Cerebellar nuclear complex (tissue), 1 donor: ENCODE data around the gene NEK8.

ENCODE experiments used
- DNase-seq, 2 experiments: peaks; one replicate each; lab custom pipeline; 2025; lab: John Stamatoyannopoulos, UW

NEK8 gene

DNA sequence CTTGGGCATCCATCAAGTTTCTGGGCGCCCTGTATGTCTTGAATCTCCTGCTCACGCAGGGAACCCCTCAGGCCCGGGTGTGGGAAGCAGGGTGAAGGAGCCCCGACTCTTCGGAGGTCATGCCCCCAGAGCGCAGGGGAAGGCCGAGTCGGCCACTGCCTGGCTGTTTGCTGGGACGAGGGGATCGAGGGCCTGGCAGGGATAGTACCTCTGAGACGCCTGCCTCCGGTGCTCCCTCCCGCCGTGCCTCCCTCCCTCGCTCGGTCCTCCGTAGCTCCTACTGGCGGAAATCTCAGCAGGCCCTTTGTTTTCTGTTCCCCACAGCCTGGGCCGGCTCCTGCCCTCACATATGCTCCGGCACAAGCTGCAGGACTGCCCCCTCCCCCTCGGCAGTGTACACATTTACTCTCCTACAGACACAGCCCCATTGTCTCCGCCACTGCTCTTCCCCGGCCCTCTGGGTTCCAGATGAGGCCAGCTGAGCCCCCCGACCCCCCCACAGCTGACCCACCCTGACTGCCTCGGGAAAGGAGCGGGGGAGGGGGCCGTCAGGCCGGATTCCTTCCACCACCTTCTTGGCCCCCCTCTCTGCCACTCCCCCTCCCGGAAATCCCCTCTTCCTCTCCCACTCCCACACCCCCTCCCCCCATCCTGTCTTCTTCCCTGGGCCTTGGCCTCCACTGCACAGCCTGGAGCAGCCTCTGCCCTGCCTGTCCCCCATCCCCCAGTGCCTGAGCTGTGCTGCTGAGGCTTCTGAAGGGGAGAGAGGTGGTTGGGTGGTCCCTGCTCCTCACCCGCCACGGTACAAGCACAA is 16.6 kb downstream of the NEK8 start:
- no peak for DNase-seq

DNA sequence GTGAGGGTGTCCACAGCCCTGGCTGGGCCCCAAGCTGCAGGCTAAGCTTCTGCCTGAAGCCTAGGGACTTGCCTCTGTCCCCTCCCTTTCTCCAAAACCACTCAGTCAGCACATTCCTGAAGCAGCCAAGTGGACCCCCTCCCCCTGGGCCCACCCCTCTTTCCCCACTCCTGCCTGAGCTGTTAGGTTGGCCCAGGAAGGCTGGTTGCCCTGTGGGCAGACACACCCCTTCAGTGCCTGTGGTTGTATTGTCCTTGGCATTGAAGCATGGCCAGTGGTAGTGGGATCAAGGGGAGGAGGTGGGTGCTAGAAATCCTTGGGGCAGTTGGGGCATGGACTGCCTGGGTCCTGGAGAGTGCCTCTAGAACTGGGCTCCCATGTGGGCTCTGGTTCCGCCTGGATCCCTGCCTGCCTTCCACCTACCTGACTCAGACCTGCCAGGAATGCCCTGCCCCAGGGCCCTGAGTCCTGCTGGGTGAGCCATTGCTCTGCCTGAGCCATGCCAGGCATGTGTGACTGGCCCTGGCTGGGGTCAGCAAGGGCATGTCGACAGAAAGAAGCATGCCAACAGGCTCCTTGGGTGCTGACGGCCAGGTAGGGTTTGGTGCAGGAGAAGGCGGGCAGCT is 17.3 kb downstream of the NEK8 start:
- no peak for DNase-seq

- no peak for DNase-seq
These were observed 18.0 kb downstream of the NEK8 start for GRCh38 chr17:28746611-28747050.

- no peak for DNase-seq
These were observed 18.6 kb downstream of the NEK8 start for GRCh38 chr17:28747051-28747691.

DNA sequence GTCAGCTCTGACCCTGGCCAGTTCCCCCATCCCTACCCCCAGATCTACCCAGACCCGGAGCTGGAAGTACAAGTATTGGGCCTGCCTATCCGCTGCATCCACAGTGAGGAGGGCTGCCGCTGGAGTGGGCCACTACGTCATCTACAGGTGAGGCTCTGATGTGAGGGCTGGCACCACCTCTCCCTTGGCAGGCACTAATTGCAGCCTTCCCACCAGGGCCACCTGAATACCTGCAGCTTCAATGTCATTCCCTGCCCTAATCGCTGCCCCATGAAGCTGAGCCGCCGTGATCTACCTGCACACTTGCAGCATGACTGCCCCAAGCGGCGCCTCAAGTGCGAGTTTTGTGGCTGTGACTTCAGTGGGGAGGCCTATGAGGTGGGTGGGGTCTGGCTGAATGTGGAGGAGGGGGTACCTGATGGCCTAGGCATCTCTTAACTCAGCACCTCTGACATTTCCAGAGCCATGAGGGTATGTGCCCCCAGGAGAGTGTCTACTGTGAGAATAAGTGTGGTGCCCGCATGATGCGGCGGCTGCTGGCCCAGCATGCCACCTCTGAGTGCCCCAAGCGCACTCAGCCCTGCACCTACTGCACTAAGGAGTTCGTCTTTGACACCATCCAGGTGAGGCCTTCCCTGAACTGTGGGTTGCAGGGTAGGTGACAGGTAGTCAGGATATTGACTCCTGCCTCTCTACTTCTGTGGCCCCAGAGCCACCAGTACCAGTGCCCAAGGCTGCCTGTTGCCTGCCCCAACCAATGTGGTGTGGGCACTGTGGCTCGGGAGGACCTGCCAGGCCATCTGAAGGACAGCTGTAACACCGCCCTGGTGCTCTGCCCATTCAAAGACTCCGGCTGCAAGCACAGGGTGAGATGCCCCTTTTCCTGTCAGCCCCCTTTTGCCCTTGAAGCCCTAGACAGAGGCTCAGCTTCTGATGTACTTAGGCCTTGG is 19.5 kb downstream of the NEK8 start:
- DNase-seq, result no peak

DNA sequence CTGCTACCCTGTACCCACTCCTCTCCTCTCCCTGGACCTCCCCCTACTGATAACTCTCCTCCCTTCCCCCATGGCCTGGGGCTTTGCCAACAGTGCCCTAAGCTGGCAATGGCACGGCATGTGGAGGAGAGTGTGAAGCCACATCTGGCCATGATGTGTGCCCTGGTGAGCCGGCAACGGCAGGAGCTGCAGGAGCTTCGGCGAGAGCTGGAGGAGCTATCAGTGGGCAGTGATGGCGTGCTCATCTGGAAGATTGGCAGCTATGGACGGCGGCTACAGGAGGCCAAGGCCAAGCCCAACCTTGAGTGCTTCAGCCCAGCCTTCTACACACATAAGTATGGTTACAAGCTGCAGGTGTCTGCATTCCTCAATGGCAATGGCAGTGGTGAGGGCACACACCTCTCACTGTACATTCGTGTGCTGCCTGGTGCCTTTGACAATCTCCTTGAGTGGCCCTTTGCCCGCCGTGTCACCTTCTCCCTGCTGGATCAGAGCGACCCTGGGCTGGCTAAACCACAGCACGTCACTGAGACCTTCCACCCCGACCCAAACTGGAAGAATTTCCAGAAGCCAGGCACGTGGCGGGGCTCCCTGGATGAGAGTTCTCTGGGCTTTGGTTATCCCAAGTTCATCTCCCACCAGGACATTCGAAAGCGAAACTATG is 20.4 kb downstream of the NEK8 start:
- DNase-seq, result no peak

DNA sequence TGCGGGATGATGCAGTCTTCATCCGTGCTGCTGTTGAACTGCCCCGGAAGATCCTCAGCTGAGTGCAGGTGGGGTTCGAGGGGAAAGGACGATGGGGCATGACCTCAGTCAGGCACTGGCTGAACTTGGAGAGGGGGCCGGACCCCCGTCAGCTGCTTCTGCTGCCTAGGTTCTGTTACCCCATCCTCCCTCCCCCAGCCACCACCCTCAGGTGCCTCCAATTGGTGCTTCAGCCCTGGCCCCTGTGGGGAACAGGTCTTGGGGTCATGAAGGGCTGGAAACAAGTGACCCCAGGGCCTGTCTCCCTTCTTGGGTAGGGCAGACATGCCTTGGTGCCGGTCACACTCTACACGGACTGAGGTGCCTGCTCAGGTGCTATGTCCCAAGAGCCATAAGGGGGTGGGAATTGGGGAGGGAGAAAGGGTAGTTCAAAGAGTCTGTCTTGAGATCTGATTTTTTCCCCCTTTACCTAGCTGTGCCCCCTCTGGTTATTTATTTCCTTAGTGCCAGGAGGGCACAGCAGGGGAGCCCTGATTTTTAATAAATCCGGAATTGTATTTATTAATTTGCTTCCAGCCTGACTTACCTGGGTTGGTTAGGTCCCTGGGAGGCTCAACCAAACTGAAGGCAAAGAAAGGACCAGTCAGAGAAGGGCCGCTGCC is 21.1 kb downstream of the NEK8 start:
- no peak for DNase-seq

DNA sequence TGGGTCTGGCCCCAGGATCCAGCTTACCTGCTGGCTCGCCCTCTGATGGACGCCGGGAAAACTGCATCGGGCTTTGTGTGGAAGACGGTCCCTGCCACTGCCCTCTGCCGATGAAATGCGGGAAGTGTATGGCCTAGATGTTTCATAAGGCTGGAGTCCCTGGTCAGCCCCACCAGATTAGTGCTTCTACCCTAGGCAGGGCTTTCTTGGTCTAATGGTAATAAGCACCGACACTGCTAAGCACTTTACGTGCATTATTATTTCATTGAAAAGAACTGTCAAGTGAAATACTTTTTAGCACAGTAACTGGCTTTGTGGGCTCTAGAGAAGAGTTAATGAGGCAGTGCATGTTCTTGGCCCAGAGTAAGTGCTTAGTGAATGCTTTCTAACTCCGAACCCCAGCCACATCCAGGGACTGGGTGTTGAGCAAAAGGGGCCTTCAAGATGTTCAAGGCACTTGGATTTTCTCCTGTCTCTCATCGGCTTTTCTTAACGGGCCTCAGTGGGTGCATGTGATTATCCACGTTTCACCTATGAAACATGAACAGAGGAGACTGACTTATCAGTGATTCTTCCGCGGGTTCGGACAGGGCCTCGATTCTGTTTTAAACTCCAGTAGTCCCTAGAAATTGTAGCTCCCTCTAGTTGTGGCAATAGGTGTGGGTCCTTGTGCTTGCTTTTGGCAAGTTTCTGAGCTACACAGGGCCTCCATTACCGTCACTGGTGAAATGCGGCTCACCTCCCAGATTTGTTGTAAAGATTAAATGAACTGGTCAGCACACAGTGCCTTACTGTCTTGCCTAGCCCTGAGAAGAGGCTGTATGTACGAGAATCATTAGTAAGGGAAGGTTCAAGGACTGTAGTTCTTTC is 21.8 kb downstream of the NEK8 start:
- DNase-seq, result peak; percentile 66 to 83

- no peak for DNase-seq
These were observed 23.2 kb downstream of the NEK8 start for GRCh38 chr17:28751600-28752366.

- DNase-seq, result no peak
These were observed 26.9 kb downstream of the NEK8 start for GRCh38 chr17:28755486-28755885.

DNA sequence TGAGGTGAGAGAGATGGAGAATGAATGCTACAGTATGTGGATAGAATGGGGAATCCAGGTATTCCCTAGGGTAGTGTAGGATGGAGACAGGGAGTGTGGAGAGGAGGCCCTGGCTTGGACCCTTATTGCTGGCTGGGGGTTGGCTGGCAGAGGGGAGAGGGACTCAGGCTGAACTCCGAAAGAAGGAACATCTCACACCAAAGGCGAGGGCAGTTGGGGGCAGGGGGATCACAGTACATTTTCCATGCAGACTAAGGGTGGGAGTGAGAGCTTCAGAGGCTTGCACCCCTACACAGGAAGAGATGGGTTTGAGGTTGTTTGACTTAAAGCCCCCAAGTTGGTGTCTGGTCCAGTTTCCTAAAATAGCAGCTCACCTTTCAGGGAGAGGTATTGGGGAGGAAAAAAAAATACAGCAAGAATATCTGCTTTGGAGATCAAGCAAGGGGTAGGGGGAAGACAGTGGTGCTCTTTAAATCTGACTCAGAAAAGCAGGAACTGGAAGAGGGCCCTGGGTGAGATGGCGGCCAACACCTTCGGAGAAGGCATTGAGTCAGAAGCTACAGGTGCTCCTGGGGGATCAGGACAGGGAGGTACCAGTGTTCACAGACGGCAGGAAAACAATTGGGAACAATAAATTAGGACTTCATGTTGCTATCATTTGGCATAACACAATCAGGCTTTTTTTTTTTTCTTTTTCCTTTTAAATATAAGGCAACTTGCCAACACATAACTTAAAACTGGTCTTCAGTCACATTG is 27.6 kb downstream of the NEK8 start:
- no peak for DNase-seq

DNA sequence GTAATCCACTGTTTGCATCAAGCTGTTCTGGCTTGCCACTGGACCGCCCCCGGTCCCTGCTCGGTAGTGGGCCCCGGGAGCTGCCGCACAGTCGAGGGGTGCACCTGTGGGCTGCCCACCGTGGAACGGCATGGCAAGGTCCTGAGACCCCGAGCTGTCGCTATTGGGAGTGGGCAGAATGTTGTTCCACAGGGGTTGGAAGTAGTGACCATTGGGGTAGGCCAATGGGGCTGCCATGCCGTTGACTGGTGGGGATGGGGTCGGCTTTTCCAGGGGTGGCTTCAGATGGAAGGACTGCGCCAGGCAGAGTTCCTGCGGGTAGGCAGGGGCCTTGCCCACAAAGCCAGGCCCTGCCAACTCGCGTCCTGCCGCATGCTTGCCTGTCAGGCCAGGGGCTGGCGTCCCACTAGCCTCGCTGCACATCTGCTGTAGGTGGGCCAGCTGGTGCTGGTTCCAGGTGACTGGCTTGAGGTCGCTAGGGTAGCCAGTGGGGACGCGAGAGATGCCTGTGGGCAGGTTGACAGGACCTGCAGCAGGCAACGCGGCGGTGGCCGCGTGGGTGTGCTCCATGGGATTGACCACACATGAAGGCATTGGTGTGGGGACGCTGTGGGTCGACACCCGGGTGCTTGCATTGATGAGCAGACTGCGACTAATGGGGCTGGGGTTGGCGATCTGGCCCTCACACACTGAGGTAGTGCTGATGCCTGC is 30.0 kb downstream of the NEK8 start:
- no peak for DNase-seq

DNA sequence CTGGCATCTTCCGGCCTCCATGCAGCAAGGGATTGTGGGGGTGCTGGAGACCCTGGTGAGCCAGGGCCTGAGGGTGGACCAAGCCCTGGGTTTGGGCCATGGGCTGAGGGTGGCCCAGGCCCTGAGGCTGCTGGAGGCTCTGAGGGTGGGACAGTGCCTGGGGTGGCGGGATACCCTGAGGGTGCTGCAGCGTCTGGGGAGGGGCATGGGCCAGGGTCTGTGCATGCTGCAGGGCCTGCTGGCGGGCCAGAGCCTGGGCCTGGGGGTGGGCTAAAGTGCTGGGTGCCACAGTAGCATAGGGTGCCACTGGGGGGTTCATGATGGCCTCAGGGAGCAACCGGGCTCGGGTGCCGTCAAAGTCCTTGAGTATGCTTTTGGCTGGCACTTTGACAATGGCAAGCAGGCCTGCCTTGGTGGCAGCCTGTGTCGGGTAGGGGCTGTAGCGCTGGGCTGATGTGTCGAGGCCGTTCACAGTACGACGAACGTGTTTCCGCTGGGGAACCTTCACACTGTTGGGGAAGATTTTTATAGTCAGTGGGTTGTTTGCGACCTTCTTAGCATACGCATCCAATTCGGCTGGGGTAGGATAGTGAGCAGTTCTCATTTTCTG is 30.8 kb downstream of the NEK8 start:
- DNase-seq, result no peak

DNA sequence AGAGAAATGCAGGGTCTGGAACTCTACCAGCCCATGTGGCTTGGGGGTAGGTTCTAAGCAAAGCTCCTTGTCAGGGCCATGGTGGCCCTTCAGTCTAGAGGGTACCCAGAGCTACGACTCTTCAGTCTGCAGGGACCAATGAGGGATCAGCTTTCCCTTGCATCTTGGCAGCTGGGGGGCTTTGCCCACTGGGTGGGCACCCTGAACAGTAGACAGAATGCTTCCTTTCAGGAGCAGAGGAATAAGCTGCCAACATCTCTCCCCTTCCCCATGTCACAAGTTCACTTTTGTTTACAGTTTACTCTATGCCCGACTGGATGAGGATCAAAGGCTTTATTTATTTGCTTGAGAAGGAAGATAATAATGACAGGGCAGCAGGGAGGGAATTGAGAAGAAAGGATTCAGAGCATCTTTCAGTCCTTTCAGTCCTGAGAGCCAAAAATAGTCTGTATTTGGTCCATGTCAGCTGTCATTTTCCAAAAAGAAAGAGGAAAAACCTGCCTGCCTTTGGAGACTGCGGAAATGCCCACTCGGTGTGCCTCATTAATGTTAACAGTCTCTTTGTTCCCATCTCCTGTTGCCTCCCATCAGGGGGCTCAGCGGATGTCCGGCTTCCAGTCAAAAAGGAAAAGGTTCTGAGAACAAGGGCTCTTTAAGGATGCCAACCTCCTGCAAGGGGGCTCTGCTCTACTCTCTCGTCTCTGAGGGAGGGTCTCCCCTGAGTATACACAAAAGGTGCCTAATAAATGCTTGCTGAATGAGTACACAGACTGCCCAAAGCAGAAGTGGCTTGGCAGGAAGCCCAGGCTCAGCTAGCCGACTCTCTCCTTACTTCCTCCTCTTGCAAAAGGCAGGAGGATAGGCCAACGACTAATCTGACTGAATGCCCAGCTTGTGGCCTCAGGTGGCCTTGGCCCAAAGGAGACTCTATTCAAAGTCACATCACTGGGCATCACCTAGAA is 32.3 kb downstream of the NEK8 start:
- peak; percentile 53 to 60 for DNase-seq

DNA sequence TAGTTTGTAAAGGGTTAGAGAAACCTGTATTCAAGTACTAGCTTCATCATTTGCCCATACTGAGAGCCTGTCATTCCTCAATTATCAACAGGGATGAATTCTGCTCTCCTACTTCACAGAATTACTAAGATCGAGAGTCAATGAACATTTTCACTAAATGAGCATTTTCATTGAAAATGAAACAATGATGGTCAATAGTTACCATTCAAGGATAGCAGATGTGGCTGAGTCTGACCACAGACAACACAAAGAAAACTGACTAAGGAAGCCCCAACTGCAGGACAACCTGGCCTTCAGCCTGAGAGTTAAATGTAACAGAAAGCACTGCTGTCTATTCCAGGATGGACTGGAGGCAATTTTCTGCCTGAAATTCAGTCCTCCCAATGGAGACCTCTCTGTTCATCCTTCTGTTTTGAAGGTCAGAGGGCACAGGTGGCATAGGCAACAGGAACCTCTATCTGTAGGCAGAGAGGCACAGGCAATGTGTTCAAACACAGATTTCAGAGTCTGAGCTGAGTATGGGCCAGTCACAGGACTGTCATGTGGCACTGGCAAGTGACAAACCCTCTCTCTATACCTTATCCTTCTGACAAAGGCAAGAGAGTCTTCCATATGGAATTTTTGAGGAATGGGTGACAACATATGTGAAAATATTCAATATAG is 34.7 kb downstream of the NEK8 start:
- DNase-seq, result no peak
